H1 (cell line): ENCODE results near the gene DCX. TPM values are rescaled to one million over a fixed set of nuclear protein-coding genes. Genes with fewer than 3 reads are reported as not detected.

Experiments
- CTCF ChIA-PET: fragments of 300-600 bp; sonication (Branson Sonifier 250); formaldehyde crosslinking; loops from one replicate; lab custom pipeline; 2021; ENCODE audit not compliant: partially characterized antibody; lab: Charles Lee
- POLR2A ChIA-PET: fragments of 300-600 bp; sonication (Branson Sonifier 250); formaldehyde crosslinking; loops from one replicate; lab custom pipeline; 2021; ENCODE audit warnings: inconsistent platforms; ENCODE audit not compliant: partially characterized antibody; lab: Charles Lee
- DNase-seq, 2 experiments: peaks; one replicate each; pipeline versions ENCODE4 v3.0.0 to v3.0.0-alpha.2; 2010 to 2022; ENCODE audit warnings: low spot score in 2 of 2, low read depth in 1 of 2, mixed read lengths in 1 of 2
- FAIRE-seq: peaks from 2 replicates; lab custom pipeline; 2011; peaks lifted over from hg19 to GRCh38; lab: Jason Lieb, UNC
- H2AFZ ChIP-seq: 2 replicates; pipeline ENCODE4 v1.8.1; 2012; ENCODE audit warnings: low read length, inconsistent platforms
- H2AK5ac ChIP-seq: 2 replicates; pipeline ENCODE4 v1.6.1; 2013; ENCODE audit warnings: low read depth, low read length
- H2BK120ac ChIP-seq: replicated peaks from 2 replicates; pipeline ENCODE3; 2013; ENCODE audit warnings: low read depth, low read length, inconsistent platforms
- H2BK12ac ChIP-seq: 2 replicates; pipeline ENCODE4 v1.6.1; 2013; ENCODE audit warnings: low read depth, low read length
- H2BK15ac ChIP-seq: 2 replicates; pipeline ENCODE4 v1.6.1; 2013; ENCODE audit warnings: low read length
- H2BK20ac ChIP-seq: 2 replicates; pipeline ENCODE4 v1.6.1; 2013; ENCODE audit warnings: low read length
- H2BK5ac ChIP-seq: 2 replicates; pipeline ENCODE4 v1.6.1; 2013; ENCODE audit warnings: low read depth, low read length
- H3K14ac ChIP-seq: 2 replicates; pipeline ENCODE4 v1.6.1; 2013; ENCODE audit warnings: inconsistent platforms; ENCODE audit not compliant: insufficient read length
- H3K18ac ChIP-seq: 2 replicates; pipeline ENCODE4 v1.6.1; 2013; ENCODE audit warnings: low read length; ENCODE audit errors: extremely low read depth
- H3K23ac ChIP-seq: 2 replicates; pipeline ENCODE4 v1.6.1; 2013; ENCODE audit warnings: inconsistent platforms; ENCODE audit not compliant: insufficient read length
- H3K23me2 ChIP-seq: 2 replicates; pipeline ENCODE4 v1.6.1; 2013; ENCODE audit warnings: low read depth, low read length
- H3K27ac ChIP-seq: 2 replicates; pipeline ENCODE4 v1.6.1; 2011; ENCODE audit warnings: low read depth, low read length, inconsistent platforms
- H3K27me3 ChIP-seq, 4 experiments: replicated peaks in 1 of 4; 1 replicate in 1 of 4; 2 replicates in 3 of 4; pipeline versions ENCODE4 v1.6.1 to v1.8.1; 2011 to 2013; ENCODE audit warnings: low read length in 3 of 4, mild to moderate bottlenecking in 3 of 4, inconsistent platforms in 2 of 4, mixed read lengths in 2 of 4, moderate library complexity in 1 of 4; ENCODE audit not compliant: control insufficient read depth in 3 of 4, insufficient read depth in 3 of 4; ENCODE audit errors: extremely low read depth in 1 of 4
- H3K36me3 ChIP-seq, 4 experiments: 2 replicates each; pipeline versions ENCODE4 v1.6.1 to v1.8.1; 2011 to 2013; ENCODE audit warnings: mild to moderate bottlenecking in 4 of 4, low read length in 3 of 4, moderate library complexity in 2 of 4, control low read depth in 1 of 4, inconsistent platforms in 1 of 4; ENCODE audit not compliant: insufficient read depth in 4 of 4, control insufficient read depth in 2 of 4
- H3K4ac ChIP-seq: replicated peaks from 2 replicates; pipeline ENCODE3; 2013; ENCODE audit warnings: low read length, low read depth, mixed read lengths, inconsistent platforms; ENCODE audit not compliant: insufficient read length
- H3K4me1 ChIP-seq, 4 experiments: replicated peaks in 1 of 4; 1 replicate in 1 of 4; 2 replicates in 3 of 4; pipeline versions ENCODE4 v1.6.1 to v1.8.1; 2011 to 2013; ENCODE audit warnings: low read length in 3 of 4, inconsistent platforms in 2 of 4, mixed read lengths in 1 of 4; ENCODE audit not compliant: insufficient read depth in 4 of 4, control insufficient read depth in 3 of 4
- H3K4me2 ChIP-seq, 2 experiments: 2 replicates each; pipeline versions ENCODE4 v1.6.1 to v1.8.1; 2011 to 2013; ENCODE audit warnings: low read depth in 2 of 2, low read length in 2 of 2, control low read depth in 1 of 2, inconsistent platforms in 1 of 2, mild to moderate bottlenecking in 1 of 2; ENCODE audit not compliant: insufficient read depth in 1 of 2
- H3K4me3 ChIP-seq, 4 experiments: fragments of 200-600, 300-600 bp in 1 of 4; sonication (generic), shearing (Covaris generic), sonication (Bioruptor Twin) in 1 of 4; 2 replicates each; pipeline versions ENCODE4 v1.5.1 to v1.8.1; 2011 to 2016; ENCODE audit warnings: low read length in 4 of 4, low read depth in 3 of 4, control low read depth in 2 of 4, inconsistent platforms in 2 of 4, mild to moderate bottlenecking in 2 of 4, mixed read lengths in 1 of 4, moderate library complexity in 1 of 4; ENCODE audit not compliant: insufficient read depth in 2 of 4; ENCODE audit errors: extremely low read depth in 1 of 4
- H3K56ac ChIP-seq: replicated peaks from 2 replicates; pipeline ENCODE3; 2013; ENCODE audit warnings: low read depth, mild to moderate bottlenecking, mixed read lengths, low read length, inconsistent platforms; ENCODE audit not compliant: insufficient read length
- H3K79me1 ChIP-seq: 2 replicates; pipeline ENCODE4 v1.6.1; 2013; ENCODE audit warnings: low read depth, low read length, control low read depth
- H3K79me2 ChIP-seq, 2 experiments: 2 replicates each; pipeline versions ENCODE4 v1.6.1 to v1.8.1; 2012 to 2013; ENCODE audit warnings: low read length in 2 of 2, mild to moderate bottlenecking in 2 of 2, inconsistent platforms in 1 of 2; ENCODE audit not compliant: insufficient read depth in 2 of 2, control insufficient read depth in 1 of 2
- H3K9ac ChIP-seq, 4 experiments: replicated peaks in 1 of 4; 1 replicate in 1 of 4; 2 replicates in 3 of 4; pipeline versions ENCODE4 v1.6.1 to v1.8.1; 2011 to 2013; ENCODE audit warnings: low read depth in 3 of 4, low read length in 3 of 4, control low read depth in 2 of 4, mild to moderate bottlenecking in 2 of 4, moderate library complexity in 2 of 4, inconsistent platforms in 1 of 4; ENCODE audit errors: extremely low read depth in 1 of 4
- H3K9me3 ChIP-seq, 2 experiments: 2 replicates each; pipeline versions ENCODE4 v1.6.1 to v1.8.1; 2012 to 2013; ENCODE audit warnings: mild to moderate bottlenecking in 2 of 2, moderate library complexity in 2 of 2, control low read depth in 1 of 2, inconsistent platforms in 1 of 2, low read depth in 1 of 2, low read length in 1 of 2, mixed read lengths in 1 of 2; ENCODE audit not compliant: insufficient read depth in 2 of 2
- H4K20me1 ChIP-seq, 2 experiments: replicated peaks in 1 of 2; 2 replicates each; pipeline versions ENCODE3 to v1.8.1; 2011 to 2013; ENCODE audit warnings: inconsistent platforms in 2 of 2, low read length in 2 of 2, mild to moderate bottlenecking in 1 of 2; ENCODE audit not compliant: insufficient read depth in 2 of 2, control insufficient read depth in 1 of 2
- H4K5ac ChIP-seq: 2 replicates; pipeline ENCODE4 v1.6.1; 2013; ENCODE audit warnings: low read length, low read depth, mixed read lengths, inconsistent platforms; ENCODE audit not compliant: insufficient read length
- H4K8ac ChIP-seq: 2 replicates; pipeline ENCODE4 v1.8.0; 2013; ENCODE audit warnings: mild to moderate bottlenecking, moderate library complexity, low read length, inconsistent platforms; ENCODE audit not compliant: insufficient read depth; ENCODE audit errors: extremely low read depth
- H4K91ac ChIP-seq: replicated peaks from 2 replicates; pipeline ENCODE3; 2013; ENCODE audit warnings: low read length, mixed read lengths, inconsistent platforms; ENCODE audit not compliant: insufficient read length
- BCL11A ChIP-seq, 2 experiments: IDR thresholded peaks; one replicate each; pipeline ENCODE4 v1.6.1; 2011; ENCODE audit warnings: low read depth in 2 of 2, low read length in 2 of 2, mild to moderate bottlenecking in 2 of 2
- BRCA1 ChIP-seq: IDR thresholded peaks from 2 replicates; pipeline ENCODE4 v1.6.1; 2012; ENCODE audit warnings: low read depth, low read length, improper control_type of control experiment
- CREB1 ChIP-seq: IDR thresholded peaks from 2 replicates; pipeline ENCODE4 v1.6.1; 2012; ENCODE audit warnings: inconsistent platforms
- KDM4A ChIP-seq: IDR thresholded peaks from one replicate; pipeline ENCODE4 v1.7.1; 2012; ENCODE audit warnings: low read depth, mild to moderate bottlenecking, moderate library complexity, low read length, inconsistent platforms; ENCODE audit not compliant: severe bottlenecking
- POLR2A ChIP-seq, 2 experiments: IDR thresholded peaks; 1 replicate in 1 of 2; 2 replicates in 1 of 2; pipeline ENCODE4 v1.6.1; 2011; ENCODE audit warnings: low read depth in 2 of 2, low read length in 2 of 2, mild to moderate bottlenecking in 2 of 2; ENCODE audit errors: control extremely low read depth in 1 of 2
- POLR2AphosphoS5 ChIP-seq: IDR thresholded peaks from 2 replicates; pipeline ENCODE4 v1.6.1; 2011; ENCODE audit warnings: low read depth, low read length
- RAD21 ChIP-seq, 2 experiments: IDR thresholded peaks in 1 of 2; conservative IDR thresholded peaks in 1 of 2; 2 replicates each; pipeline ENCODE4 v1.6.1; 2011; ENCODE audit warnings: low read depth in 2 of 2, low read length in 2 of 2, improper control_type of control experiment in 1 of 2, inconsistent platforms in 1 of 2, mild to moderate bottlenecking in 1 of 2, moderate library complexity in 1 of 2
- RBBP5 ChIP-seq: IDR thresholded peaks from 2 replicates; pipeline ENCODE4 v1.7.1; 2012; ENCODE audit warnings: low read depth, mild to moderate bottlenecking, inconsistent platforms, low read length, moderate library complexity, borderline replicate concordance
- SP2 ChIP-seq: IDR thresholded peaks from 2 replicates; pipeline ENCODE4 v1.6.1; 2012; ENCODE audit warnings: mild to moderate bottlenecking, low read length, inconsistent platforms
- TAF1 ChIP-seq: IDR thresholded peaks from 2 replicates; pipeline ENCODE4 v1.6.1; 2011; ENCODE audit warnings: mild to moderate bottlenecking, low read depth, low read length
- TBP ChIP-seq: IDR thresholded peaks from 2 replicates; pipeline ENCODE4 v1.6.1; 2011; ENCODE audit warnings: low read depth, low read length, improper control_type of control experiment
- YY1 ChIP-seq: IDR thresholded peaks from 2 replicates; pipeline ENCODE4 v1.6.1; 2011; ENCODE audit warnings: low read depth, mild to moderate bottlenecking, low read length
- WGBS, 2 experiments: shearing (Covaris generic) in 1 of 2; methylation state at CpG; one replicate each; pipeline versions ENCODE4 v1.1.6 to v1.1.7; 2013 to 2015; ENCODE audit warnings: low lambda C conversion rate in 2 of 2, mixed read lengths in 2 of 2, inconsistent platforms in 1 of 2, low coverage in 1 of 2, missing lambda C conversion rate in 1 of 2; ENCODE audit not compliant: insufficient replicate concordance in 2 of 2, insufficient coverage in 1 of 2, insufficient read length in 1 of 2; ENCODE audit errors: extremely low coverage in 1 of 2, missing lambda C conversion rate in 1 of 2; 5-methylcytosine and 5-hydroxymethylcytosine counted together
- polyA plus RNA-seq, 7 experiments: library from polyadenylated mRNA; depleted of rRNA in 3 of 7; stranded (reverse) in 5 of 7; unstranded in 2 of 7; fragments of >200 nt in 5 of 7; fragments of 200-250 nt in 2 of 7; gene quantifications; 1 replicate in 5 of 7; 2 replicates in 1 of 7; 4 replicates in 1 of 7; pipeline versions ENCODE4 v1.2.1 to v1.2.3, GENCODE V29; 2011 to 2013; ENCODE audit warnings: missing spikeins in 2 of 7, mixed read lengths in 2 of 7
- total RNA-seq: library from RNA; stranded (reverse); fragmentation: NEBNext Ultra II Directional; extraction: Animal tissue kit (Norgen Biotek cat#: 25700); gene quantifications from 2 replicates; pipeline ENCODE4 v1.2.1, GENCODE V29; 2021
- TF ChIP-seq, protein P1 (sequence below), 3 experiments: IDR thresholded peaks; 1 replicate in 2 of 3; 2 replicates in 1 of 3; pipeline versions ENCODE4 v1.5.1 to v1.6.1; 2011; ENCODE audit warnings: low read length in 3 of 3, mild to moderate bottlenecking in 3 of 3, inconsistent platforms in 2 of 3, low read depth in 1 of 3, moderate library complexity in 1 of 3; ENCODE audit not compliant: insufficient read depth in 1 of 3; ENCODE audit errors: control extremely low read depth in 1 of 3

The DCX gene
- total and polyA plus RNA-seq, 2 of the 8 experiments (the other 6 are each of a cell fraction or from before 2014, with no cell fraction given) = 1.3 to 3.3 TPM

DNA sequence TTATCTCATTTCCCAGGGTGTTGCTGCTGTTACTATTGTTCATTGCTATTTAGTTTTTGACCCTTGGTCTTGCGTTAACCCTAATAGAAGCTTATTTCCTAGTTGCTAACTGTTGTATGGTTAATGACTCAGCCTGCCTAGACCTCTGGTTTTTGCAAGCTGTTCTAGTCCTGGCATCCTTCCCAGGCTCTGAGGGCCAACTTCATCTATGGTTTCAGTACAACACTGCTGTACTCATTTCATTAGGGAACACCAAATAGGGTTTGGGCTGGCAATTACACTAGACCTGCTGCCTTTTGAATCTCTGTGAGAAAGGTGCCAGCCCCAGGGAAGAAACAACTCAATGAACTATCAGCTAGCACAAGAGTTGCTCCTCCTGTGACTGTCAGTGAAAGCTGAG is 59.6 kb downstream of the DCX start:
- FAIRE-seq = no peak
- Histone ChIP-seq H3K23ac (no peak overlapping the region), H3K27ac (no peak overlapping the region), H3K9ac (no peak overlapping the region), H3K36me3 (no peaks in the 10 kb centered on the region), H3K9me3 (no peaks in the 10 kb centered on the region), H3K14ac (no peak overlapping the region), H2BK15ac (no peak overlapping the region), H2BK5ac (no peak overlapping the region), H3K4ac (no peak overlapping the region), H3K4me2 (no peak overlapping the region), H3K4me3 (no peak overlapping the region), H4K5ac (no peak overlapping the region), H3K56ac (no peak overlapping the region), H2AFZ (no peak overlapping the region), H3K79me2 (no peaks in the 10 kb centered on the region), H2AK5ac (no peak overlapping the region), H2BK20ac (no peak overlapping the region), H4K91ac (no peak overlapping the region), H3K27me3 (no peaks in the 10 kb centered on the region), H3K23me2 (no peaks in the 10 kb centered on the region), H4K20me1 (no peaks in the 10 kb centered on the region), H4K8ac (no peak overlapping the region), H2BK12ac (no peak overlapping the region), H3K79me1 (no peaks in the 10 kb centered on the region), H3K4me1 (no peaks in the 10 kb centered on the region), H2BK120ac (no peak overlapping the region), H3K18ac (no peak overlapping the region)
- WGBS, 2 experiments = 90% methylated on average over 1 of the region's 1 CpG; no CpG with 5 or more reads in 1 of the 2 experiments
- POLR2A ChIA-PET = no interaction called here
- CTCF ChIA-PET = interaction anchor here (0.7 kb wide), 1 partner anchor 15 kb away, joined by 4 read pairs; no protein-coding TSS in a partner anchor
- no peak for DNase-seq
- no peak for TF ChIP-seq POLR2A (IDR thresholded peaks at IDR 0.05; ENCODE audit: control extremely low read depth in 1 of 2, low read depth in 2 of 2, low read length in 2 of 2)
- TF ChIP-seq BCL11A (IDR thresholded peaks at IDR 0.05; ENCODE audit: low read depth in 2 of 2, low read length in 2 of 2) = no peak
- no peak for TF ChIP-seq BRCA1
- TF ChIP-seq TAF1 = no peak
- no peak for TF ChIP-seq POLR2AphosphoS5
- no peak for TF ChIP-seq RAD21 (IDR thresholded peaks at IDR 0.05 in 1 of 2, conservative IDR thresholded peaks at IDR 0.05 in 1 of 2; ENCODE audit: low read depth in 2 of 2, low read length in 2 of 2)
- TF ChIP-seq TBP = no peak
- no peak for TF ChIP-seq RBBP5
- TF ChIP-seq, protein P1, sequence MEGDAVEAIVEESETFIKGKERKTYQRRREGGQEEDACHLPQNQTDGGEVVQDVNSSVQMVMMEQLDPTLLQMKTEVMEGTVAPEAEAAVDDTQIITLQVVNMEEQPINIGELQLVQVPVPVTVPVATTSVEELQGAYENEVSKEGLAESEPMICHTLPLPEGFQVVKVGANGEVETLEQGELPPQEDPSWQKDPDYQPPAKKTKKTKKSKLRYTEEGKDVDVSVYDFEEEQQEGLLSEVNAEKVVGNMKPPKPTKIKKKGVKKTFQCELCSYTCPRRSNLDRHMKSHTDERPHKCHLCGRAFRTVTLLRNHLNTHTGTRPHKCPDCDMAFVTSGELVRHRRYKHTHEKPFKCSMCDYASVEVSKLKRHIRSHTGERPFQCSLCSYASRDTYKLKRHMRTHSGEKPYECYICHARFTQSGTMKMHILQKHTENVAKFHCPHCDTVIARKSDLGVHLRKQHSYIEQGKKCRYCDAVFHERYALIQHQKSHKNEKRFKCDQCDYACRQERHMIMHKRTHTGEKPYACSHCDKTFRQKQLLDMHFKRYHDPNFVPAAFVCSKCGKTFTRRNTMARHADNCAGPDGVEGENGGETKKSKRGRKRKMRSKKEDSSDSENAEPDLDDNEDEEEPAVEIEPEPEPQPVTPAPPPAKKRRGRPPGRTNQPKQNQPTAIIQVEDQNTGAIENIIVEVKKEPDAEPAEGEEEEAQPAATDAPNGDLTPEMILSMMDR (IDR thresholded peaks at IDR 0.05; ENCODE audit: control extremely low read depth in 1 of 3, insufficient read depth in 1 of 3, low read depth in 1 of 3, low read length in 3 of 3) = no peak
- no peak for TF ChIP-seq KDM4A
- no peak for TF ChIP-seq CREB1
- TF ChIP-seq SP2 = no peak
- no peak for TF ChIP-seq YY1
